ENCODE data around the gene ZC3H12D.
A peak's percentile ranks its signal among the peaks of the same experiment; 100 is the strongest.

The ZC3H12D gene

DNA sequence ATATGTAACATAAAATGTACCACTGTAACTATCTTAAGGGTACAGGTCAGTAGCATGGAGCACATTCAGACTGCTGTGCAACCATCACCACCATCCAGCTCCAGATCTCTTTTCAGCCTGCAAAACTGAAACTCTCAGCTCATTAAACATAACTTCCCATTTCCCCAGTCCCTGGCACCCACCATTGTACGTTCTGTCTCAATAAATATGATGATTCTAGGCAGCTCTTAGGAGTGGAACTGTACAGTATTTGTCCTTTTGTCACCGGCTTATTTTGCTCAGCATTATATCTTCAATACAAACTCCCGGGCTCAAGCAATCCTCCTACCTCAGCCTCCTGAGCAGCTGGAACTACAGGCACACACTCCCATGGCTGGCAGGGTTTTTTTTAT lies 1.5 kb downstream of the ZC3H12D start:
- no peak for DNase-seq (ENCODE audit: low read depth)
- no peak for TF ChIP-seq CTCF (IDR thresholded peaks at IDR 0.05; ENCODE audit: low read depth, low read length, missing control alignments)
- H3K4me3 ChIP-seq (ENCODE audit: low read depth, low read length) = peak overlapping the region; percentile 50

GRCh38 chr6:149482545-149483333 lies 2.1 kb downstream of the ZC3H12D start:
- no peak for DNase-seq (ENCODE audit: low read depth)
- H3K4me3 ChIP-seq (ENCODE audit: low read depth, low read length) = peak overlapping the region; percentile 50
- no peak for TF ChIP-seq CTCF (IDR thresholded peaks at IDR 0.05; ENCODE audit: low read depth, low read length, missing control alignments)

- H3K4me3 ChIP-seq (ENCODE audit: low read depth, low read length) = peak overlapping the region; percentile 50
- no peak for DNase-seq (ENCODE audit: low read depth)
- TF ChIP-seq CTCF (IDR thresholded peaks at IDR 0.05; ENCODE audit: low read depth, low read length, missing control alignments) = no peak
Measured at GRCh38 chr6:149480502-149481280, 4.1 kb downstream of the ZC3H12D start.

DNA sequence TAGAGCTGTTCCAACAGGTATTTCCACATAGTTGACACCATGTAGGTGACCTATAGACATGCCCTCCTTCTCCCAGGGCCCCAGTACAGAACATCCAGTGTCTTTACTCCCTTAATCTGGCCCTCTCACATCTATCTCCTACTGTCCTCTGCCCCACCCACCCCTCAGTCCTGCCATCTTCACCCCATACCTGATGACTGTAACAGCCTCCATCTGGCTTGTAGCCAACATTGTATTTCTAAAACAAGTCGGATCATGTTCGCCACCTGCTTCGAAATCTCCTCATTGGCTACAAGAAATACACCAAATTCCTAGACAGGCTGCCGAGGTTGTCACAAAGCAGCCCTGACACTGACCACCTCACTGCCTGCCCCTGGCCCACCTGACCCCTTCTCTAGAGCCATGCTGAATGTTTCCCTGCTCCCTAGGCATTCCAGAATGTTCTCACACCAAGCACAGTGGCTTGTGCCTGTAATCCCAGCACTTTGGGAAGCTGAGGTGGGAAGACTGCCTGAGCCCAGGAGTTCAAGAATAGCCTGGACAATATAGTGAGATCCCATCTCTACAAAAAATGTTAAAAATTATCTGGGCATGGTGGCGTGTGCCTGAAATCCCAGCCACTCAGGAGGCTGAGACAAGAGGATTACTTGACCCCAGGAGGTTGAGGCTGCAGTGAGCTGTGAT lies 6.0 kb downstream of the ZC3H12D start:
- H3K4me3 ChIP-seq (ENCODE audit: low read depth, low read length) = peak overlapping the region; percentile 12; the same call in 1 of the 2 replicates
- TF ChIP-seq CTCF (IDR thresholded peaks at IDR 0.05; ENCODE audit: low read depth, low read length, missing control alignments) = no peak
- no peak for DNase-seq (ENCODE audit: low read depth)

- no peak overlapping the region for H3K4me3 ChIP-seq (ENCODE audit: low read depth, low read length)
- no peak for DNase-seq (ENCODE audit: low read depth)
- no peak for TF ChIP-seq CTCF (IDR thresholded peaks at IDR 0.05; ENCODE audit: low read depth, low read length, missing control alignments)
Measured at GRCh38 chr6:149477544-149477943, 7.3 kb downstream of the ZC3H12D start.

GRCh38 chr6:149476789-149477455 lies 7.9 kb downstream of the ZC3H12D start:
- no peak for DNase-seq (ENCODE audit: low read depth)
- H3K4me3 ChIP-seq (ENCODE audit: low read depth, low read length) = no peak overlapping the region
- TF ChIP-seq CTCF (IDR thresholded peaks at IDR 0.05; ENCODE audit: low read depth, low read length, missing control alignments) = no peak
